Renal cortex interstitium (tissue), 11 donors: ENCODE results near the gene VPREB1. TPM values are rescaled to one million over a fixed set of nuclear protein-coding genes. Genes with fewer than 3 reads are reported as not detected.
"Not testable (repeated sequence)": the region's sequence is repeated elsewhere in the genome, so short reads cannot be mapped to it uniquely, and the experiment has no call there.

Experiments used
- DNase-seq, 11 donors: peaks; one replicate each; pipeline ENCODE4 v3.0.0-alpha.2; 2013; ENCODE audit warnings: low read depth in 9 of 11, low spot score in 4 of 11; ENCODE audit errors: extremely low read depth in 1 of 11
- polyA plus RNA-seq, 3 donors: library from polyadenylated mRNA; unstranded; fragments of 120-200 nt; gene quantifications; one replicate each; pipeline ENCODE4 v1.2.1, GENCODE V29; 2013; ENCODE audit not compliant: insufficient read length in 3 of 3

VPREB1 gene
- polyA plus RNA-seq, 3 donors = 0.33 to 0.49 TPM; not detected in 1

DNA sequence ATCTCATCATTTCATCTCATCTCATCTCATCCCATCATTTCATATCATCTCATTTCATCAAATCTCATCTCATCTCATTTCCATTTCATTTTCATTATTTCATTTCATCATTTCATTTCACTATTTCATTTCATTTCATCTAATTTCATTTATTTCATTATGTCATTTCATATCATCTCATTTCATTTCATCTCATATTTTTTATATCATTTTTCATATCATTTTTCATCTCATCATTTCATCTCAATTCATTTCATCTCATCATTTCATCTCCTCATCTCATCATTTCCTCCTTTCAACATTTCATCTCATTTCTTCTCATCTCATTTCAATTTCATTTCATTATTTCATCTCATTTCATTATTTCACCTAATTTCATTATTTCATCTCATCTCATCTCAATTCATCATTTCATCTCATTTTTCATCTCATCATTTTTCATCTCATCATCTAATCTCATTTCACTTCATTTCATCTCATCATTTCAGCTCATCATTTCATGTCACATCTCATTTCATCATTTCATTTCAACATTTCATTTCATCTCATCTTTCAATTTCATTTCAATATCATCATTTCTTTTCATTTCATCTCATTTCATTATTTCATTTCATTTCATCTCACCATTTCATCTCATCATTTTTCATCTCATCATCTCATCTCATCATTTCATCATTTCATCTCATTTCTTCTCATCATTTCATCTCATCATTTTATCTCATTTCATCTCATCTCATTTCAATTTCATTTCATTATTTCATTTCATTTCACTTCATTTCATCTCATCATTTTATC lies 40.6 kb downstream of the VPREB1 start:
- not testable (repeated sequence) for DNase-seq

DNA sequence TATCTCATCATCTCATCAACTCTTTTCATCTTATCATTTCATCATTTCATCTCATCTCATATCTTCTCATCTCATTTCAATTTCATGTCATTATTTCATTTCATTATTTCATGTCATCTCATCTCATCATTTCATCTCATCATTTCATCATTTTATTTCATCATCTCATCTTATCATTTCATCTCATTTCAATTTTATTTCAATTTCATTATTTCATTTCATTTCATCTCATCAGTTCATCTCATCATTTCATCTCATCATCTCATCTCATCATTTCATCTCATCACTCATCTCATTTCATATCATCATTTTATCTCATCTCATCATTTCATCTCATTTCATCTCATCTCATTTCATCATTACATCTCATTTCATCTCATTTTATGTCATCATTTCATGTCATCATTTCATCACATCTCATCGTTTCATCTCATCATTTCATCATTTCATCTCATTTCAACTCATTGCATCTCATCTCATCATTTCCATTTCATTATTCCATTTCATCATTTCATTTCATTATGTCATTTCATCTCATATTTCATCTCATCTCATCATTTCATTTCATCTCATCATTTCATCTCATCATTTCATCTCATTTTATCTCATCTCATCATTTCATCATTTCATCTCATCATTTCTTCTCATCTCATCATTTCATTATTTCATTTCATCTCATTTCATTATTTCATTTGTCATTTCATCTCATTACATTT lies 42.0 kb downstream of the VPREB1 start:
- DNase-seq = not testable (repeated sequence)

DNA sequence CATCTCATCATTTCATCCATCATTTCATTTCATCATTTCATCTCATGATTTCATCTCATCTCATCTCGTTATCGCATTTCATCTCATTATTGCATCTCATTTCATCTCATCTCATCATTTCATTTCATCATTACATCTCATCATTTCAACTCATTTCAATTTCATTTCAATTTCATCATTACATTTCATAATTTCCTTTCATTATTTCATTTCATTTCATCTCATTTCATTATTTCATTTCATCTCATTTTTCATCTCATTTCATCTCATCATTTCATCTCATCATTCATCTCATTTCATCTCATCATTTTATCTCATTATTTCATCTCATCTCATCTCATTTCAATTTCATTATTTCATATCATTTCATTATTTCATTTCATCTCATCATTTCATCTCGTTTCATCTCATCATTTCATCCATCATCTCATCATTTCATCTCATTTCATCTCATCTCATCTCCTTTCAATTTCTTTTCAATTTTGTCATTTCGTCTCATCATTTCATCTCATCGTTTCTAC lies 42.6 kb downstream of the VPREB1 start:
- DNase-seq = not testable (repeated sequence)

DNA sequence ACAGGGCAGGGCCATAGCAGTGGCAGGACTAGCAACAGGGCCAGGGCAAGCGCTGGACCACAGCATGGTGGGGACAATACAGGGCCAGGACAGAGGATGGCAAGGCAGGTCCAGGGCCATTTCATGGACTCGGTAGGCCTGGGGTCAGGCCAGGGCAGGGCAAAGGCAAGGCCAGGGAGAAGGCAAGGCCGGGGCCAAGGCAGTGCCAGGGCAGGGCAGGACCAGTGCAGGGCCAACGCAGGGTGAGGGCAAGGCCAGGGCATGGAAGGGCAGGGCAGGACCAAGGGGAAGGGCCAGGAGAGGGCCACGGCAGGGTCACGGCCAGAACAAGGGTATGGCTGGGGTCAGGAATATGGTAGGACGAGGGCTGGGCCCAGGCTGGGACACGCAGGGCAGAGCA lies 45.1 kb downstream of the VPREB1 start:
- DNase-seq = not testable (repeated sequence)

DNA sequence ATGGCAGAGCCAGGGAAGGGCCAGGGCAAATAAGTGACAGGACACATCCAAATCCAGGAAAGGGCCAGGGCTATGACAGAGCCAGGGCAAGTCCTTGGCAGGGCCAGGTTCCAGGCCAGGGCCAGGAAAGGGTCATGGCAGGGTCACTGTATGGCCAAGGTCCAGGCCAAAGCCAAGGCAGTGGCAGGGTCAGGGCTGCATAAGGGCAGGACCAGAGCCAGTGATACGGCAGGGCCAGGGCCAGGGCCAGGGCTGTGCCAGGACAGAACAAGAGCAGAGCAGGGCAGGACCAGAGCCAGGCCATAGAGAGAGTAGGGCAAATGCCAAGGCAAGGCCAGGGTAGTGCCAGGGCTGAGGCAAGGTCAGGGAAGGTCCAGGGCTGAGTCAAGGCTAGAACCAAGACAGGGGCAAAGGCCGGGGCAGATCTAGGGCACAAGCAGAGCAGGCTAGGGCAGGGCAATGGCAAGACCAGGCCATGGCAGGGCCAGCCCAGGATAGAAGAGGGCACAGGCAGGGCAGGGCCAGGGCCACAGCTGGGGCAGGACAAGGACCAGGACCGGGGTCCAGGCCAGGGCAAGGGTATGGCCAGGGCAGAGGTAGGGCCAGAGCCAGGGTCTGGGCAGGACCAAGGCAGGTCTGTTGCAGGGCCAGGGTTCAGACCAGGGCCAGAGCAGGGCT lies 46.7 kb downstream of the VPREB1 start:
- DNase-seq = not testable (repeated sequence)

DNA sequence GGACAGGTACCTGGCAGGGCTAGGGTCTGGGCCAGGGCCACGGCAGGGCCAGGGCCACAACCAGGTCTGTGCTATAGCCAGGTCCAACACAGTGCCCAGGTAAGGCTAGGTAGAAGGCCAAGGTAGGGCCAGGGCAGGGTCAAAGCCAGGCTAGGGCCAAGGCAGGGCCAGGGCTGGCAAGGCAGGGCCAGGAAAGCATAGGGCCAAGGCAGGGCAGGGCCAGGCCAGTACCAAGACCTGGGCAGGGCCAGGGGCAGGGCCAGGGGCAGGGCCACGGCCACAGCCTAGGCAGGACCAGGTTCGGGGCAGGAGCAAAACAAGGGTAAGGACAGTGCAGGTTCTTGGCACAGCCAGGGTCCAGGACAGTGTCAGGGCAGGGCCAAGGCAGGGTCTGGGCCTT lies 48.1 kb downstream of the VPREB1 start:
- DNase-seq = not testable (repeated sequence)

DNA sequence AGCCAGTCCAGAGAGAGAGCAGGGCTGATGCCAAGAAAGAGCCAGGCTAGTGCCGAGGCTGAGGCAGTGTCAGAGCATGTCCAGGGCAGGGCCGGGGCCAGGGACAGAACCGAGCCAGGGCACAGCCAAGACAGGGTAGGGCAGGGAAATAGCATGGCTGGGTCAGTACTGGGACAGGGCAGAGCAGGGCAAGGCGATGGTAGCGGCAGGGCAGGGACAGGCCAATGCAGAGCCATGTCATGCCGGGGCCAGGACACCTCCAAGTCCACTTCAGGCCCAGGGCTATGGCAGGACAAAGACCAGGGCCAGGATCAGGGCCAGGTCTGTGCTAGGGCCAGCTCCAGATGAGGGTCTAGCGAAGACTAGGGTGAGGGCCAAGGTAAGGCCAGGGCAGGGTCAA lies 48.9 kb downstream of the VPREB1 start:
- DNase-seq = not testable (repeated sequence)

DNA sequence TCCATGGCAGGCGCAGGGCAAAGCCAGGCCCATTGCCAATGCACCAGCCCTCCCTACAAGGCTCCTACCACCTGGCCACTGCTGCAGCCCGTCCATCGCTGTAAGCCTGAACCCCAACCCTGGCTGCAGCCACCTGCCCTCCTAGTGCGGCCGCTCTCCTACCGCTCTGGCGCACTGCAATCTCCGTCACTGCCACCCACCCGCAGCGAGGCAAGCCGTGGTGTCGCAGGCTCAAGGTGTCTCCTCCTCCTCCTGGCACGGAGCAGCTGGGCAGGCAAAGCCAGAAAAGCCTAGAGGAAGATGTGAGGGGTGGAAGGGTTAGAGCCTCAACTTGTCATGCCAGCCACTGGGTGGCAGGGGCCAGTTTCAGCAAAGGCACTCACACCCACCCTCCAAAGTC lies 50.1 kb downstream of the VPREB1 start:
- DNase-seq = not testable (repeated sequence)
